ENCODE results near the gene FCER1G.

FCER1G gene

GRCh38 chr1:161215076-161215475, at the start of gene FCER1G:
Gene FCER1G (plus strand): TSS chr1:161215295. CDS start chr1:161215322, 27 bp downstream.
- in situ Hi-C loops (cut with MboI; ENCODE audit: low sequenced_read_pairs), result loop anchor here (25.0 kb wide), 1 partner anchor 522 kb away; the partner anchor contains the start of gene DUSP12

- in situ Hi-C loops (cut with MboI; ENCODE audit: low sequenced_read_pairs), result no loop called here
Observed at GRCh38 chr1:161165742-161166668, 49.1 kb upstream of the FCER1G start, which contains the start of gene PPOX. Gene PPOX (plus strand): TSS chr1:161166426. CDS start chr1:161166848, 422 bp downstream.

- in situ Hi-C loops (cut with MboI; ENCODE audit: low sequenced_read_pairs), result no loop called here
Observed at GRCh38 chr1:161166669-161167548, 48.2 kb upstream of the FCER1G start.

GRCh38 chr1:161168906-161169305, 46.2 kb upstream of the FCER1G start:
- in situ Hi-C loops (cut with MboI; ENCODE audit: low sequenced_read_pairs), result no loop called here

- in situ Hi-C loops (cut with MboI; ENCODE audit: low sequenced_read_pairs), result no loop called here
Observed at GRCh38 chr1:161171191-161171590, 43.9 kb upstream of the FCER1G start.

GRCh38 chr1:161171696-161172095, 43.4 kb upstream of the FCER1G start:
- in situ Hi-C loops (cut with MboI; ENCODE audit: low sequenced_read_pairs), result no loop called here

GRCh38 chr1:161172349-161172748, 42.7 kb upstream of the FCER1G start:
- in situ Hi-C loops (cut with MboI; ENCODE audit: low sequenced_read_pairs), result no loop called here

- in situ Hi-C loops (cut with MboI; ENCODE audit: low sequenced_read_pairs), result no loop called here
Observed at GRCh38 chr1:161172776-161173376, 42.2 kb upstream of the FCER1G start.

- in situ Hi-C loops (cut with MboI; ENCODE audit: low sequenced_read_pairs), result no loop called here
Observed at GRCh38 chr1:161173711-161174110, 41.4 kb upstream of the FCER1G start.

- in situ Hi-C loops (cut with MboI; ENCODE audit: low sequenced_read_pairs), result no loop called here
Observed at GRCh38 chr1:161174911-161175310, 40.2 kb upstream of the FCER1G start.

- in situ Hi-C loops (cut with MboI; ENCODE audit: low sequenced_read_pairs), result no loop called here
Observed at GRCh38 chr1:161175771-161176453, 39.2 kb upstream of the FCER1G start.

GRCh38 chr1:161176468-161177111, 38.5 kb upstream of the FCER1G start:
- in situ Hi-C loops (cut with MboI; ENCODE audit: low sequenced_read_pairs), result no loop called here

GRCh38 chr1:161177112-161177935, 37.8 kb upstream of the FCER1G start, which contains the start of gene B4GALT3:
Gene B4GALT3 (minus strand): TSS chr1:161177507. CDS start chr1:161176060, 1,447 bp downstream.
- in situ Hi-C loops (cut with MboI; ENCODE audit: low sequenced_read_pairs), result no loop called here

GRCh38 chr1:161177936-161178244, 37.2 kb upstream of the FCER1G start:
- in situ Hi-C loops (cut with MboI; ENCODE audit: low sequenced_read_pairs), result no loop called here

GRCh38 chr1:161179698-161180097, 35.4 kb upstream of the FCER1G start:
- in situ Hi-C loops (cut with MboI; ENCODE audit: low sequenced_read_pairs), result no loop called here

- in situ Hi-C loops (cut with MboI; ENCODE audit: low sequenced_read_pairs), result no loop called here
Observed at GRCh38 chr1:161180639-161181038, 34.5 kb upstream of the FCER1G start.

GRCh38 chr1:161182214-161182613, 32.9 kb upstream of the FCER1G start:
- in situ Hi-C loops (cut with MboI; ENCODE audit: low sequenced_read_pairs), result no loop called here

- in situ Hi-C loops (cut with MboI; ENCODE audit: low sequenced_read_pairs), result no loop called here
Observed at GRCh38 chr1:161185282-161185682, 29.8 kb upstream of the FCER1G start.

GRCh38 chr1:161185732-161186311, 29.3 kb upstream of the FCER1G start:
- in situ Hi-C loops (cut with MboI; ENCODE audit: low sequenced_read_pairs), result no loop called here
